ENCODE results near the gene OTUB2.

The OTUB2 gene

DNA sequence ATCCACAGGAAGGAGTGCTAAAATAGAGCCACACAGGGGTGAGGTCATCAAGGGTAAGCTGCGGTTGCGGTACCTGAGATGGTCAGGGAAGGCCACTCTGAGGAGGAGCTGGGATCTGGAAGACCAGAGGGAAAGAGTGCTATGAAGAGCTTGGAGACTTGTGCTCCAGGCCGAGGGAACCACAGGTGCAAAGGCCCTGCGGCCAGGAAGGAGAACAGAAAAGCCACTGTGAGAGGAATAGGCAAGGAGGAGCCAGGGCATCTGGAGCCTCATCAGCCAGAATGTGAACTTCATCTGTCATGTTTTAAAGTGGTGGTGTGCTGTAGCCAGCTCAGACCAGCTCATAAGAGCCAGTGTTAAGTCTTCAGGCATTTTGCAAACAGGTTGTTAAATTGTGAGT is 34.5 kb upstream of the OTUB2 start:
- no peak for DNase-seq
- no peak overlapping the region for H3K4me2 ChIP-seq (ENCODE audit: low read depth, low read length)

DNA sequence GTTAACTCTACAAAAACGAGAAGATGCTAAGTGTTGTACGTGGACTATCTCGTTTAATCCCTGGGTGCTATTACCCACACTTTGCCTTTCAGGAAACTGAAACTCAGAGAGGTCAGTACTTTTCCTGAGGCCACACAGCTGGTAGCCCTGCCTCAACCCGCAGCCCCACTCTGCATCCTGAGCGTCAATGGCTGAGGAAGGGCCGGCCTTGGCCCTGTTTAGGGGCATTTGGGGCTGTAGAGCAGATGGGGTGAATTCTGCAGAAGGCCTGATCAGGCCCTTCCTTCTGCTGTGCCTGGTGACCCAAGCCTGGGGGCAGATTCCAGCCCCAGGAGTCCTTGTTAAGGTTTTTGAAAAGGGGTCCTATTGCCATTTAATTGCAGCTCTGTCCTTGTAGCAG is 32.8 kb upstream of the OTUB2 start:
- H3K36me3 ChIP-seq (replicated peaks; ENCODE audit: insufficient read depth, low read length) = no peaks in the 10 kb centered on the region
- no peak for DNase-seq
- H3K27ac ChIP-seq (ENCODE audit: low read length) = no peak overlapping the region
- no peaks in the 10 kb centered on the region for H3K27me3 ChIP-seq (replicated peaks; ENCODE audit: insufficient read depth, low read length)
- H2AFZ ChIP-seq (ENCODE audit: low read length) = no peak overlapping the region
- H3K9me3 ChIP-seq (replicated peaks; ENCODE audit: insufficient read depth, low read length) = no peaks in the 10 kb centered on the region
- TF ChIP-seq EZH2phosphoT487 (IDR thresholded peaks at IDR 0.05; ENCODE audit: low read length) = no peak
- TF ChIP-seq, protein P1, sequence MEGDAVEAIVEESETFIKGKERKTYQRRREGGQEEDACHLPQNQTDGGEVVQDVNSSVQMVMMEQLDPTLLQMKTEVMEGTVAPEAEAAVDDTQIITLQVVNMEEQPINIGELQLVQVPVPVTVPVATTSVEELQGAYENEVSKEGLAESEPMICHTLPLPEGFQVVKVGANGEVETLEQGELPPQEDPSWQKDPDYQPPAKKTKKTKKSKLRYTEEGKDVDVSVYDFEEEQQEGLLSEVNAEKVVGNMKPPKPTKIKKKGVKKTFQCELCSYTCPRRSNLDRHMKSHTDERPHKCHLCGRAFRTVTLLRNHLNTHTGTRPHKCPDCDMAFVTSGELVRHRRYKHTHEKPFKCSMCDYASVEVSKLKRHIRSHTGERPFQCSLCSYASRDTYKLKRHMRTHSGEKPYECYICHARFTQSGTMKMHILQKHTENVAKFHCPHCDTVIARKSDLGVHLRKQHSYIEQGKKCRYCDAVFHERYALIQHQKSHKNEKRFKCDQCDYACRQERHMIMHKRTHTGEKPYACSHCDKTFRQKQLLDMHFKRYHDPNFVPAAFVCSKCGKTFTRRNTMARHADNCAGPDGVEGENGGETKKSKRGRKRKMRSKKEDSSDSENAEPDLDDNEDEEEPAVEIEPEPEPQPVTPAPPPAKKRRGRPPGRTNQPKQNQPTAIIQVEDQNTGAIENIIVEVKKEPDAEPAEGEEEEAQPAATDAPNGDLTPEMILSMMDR (IDR thresholded peaks at IDR 0.05; ENCODE audit: low read length) = no peak
- no peak for TF ChIP-seq EZH2 (optimal IDR thresholded peaks at IDR 0.05; ENCODE audit: low read depth, low read length)
- H3K9ac ChIP-seq (ENCODE audit: low read length) = no peak overlapping the region
- peaks cover 5% of the 10 kb centered on the region; the same call in 1 of the 2 replicates for H3K4me1 ChIP-seq (ENCODE audit: low read length)
- no peak overlapping the region for H3K4me2 ChIP-seq (ENCODE audit: low read depth, low read length)
- H3F3A ChIP-seq (ENCODE audit: insufficient read depth, low read length) = no peaks in the 10 kb centered on the region
- H3K9me2 ChIP-seq (replicated peaks; ENCODE audit: insufficient read depth, low read length) = no peaks in the 10 kb centered on the region
- H3K79me2 ChIP-seq (ENCODE audit: low read length) = no peaks in the 10 kb centered on the region
- H4K20me1 ChIP-seq (ENCODE audit: insufficient read depth, low read length) = no peaks in the 10 kb centered on the region
- no peak overlapping the region for H3K4me3 ChIP-seq (ENCODE audit: low read length)

More for the DNA sequence above, 34.5 kb upstream of the OTUB2 start:
- no peaks in the 10 kb centered on the region for H3K9me3 ChIP-seq (replicated peaks; ENCODE audit: insufficient read depth, low read length)
- H3K27me3 ChIP-seq (replicated peaks; ENCODE audit: insufficient read depth, low read length) = no peaks in the 10 kb centered on the region
- H3K4me3 ChIP-seq (ENCODE audit: low read length) = no peak overlapping the region
- H3K4me1 ChIP-seq (ENCODE audit: low read length) = peaks cover 5% of the 10 kb centered on the region; the same call in 1 of the 2 replicates
- H3K79me2 ChIP-seq (ENCODE audit: low read length) = no peaks in the 10 kb centered on the region
- TF ChIP-seq EZH2phosphoT487 (IDR thresholded peaks at IDR 0.05; ENCODE audit: low read length) = no peak
- no peak for TF ChIP-seq EZH2 (optimal IDR thresholded peaks at IDR 0.05; ENCODE audit: low read depth, low read length)
- TF ChIP-seq, protein P1 (IDR thresholded peaks at IDR 0.05; ENCODE audit: low read length) = no peak
- no peaks in the 10 kb centered on the region for H3K9me2 ChIP-seq (replicated peaks; ENCODE audit: insufficient read depth, low read length)
- H3K36me3 ChIP-seq (replicated peaks; ENCODE audit: insufficient read depth, low read length) = no peaks in the 10 kb centered on the region
- no peaks in the 10 kb centered on the region for H4K20me1 ChIP-seq (ENCODE audit: insufficient read depth, low read length)
- H3K9ac ChIP-seq (ENCODE audit: low read length) = no peak overlapping the region
- no peak overlapping the region for H2AFZ ChIP-seq (ENCODE audit: low read length)
- no peaks in the 10 kb centered on the region for H3F3A ChIP-seq (ENCODE audit: insufficient read depth, low read length)
- H3K27ac ChIP-seq (ENCODE audit: low read length) = no peak overlapping the region

DNA sequence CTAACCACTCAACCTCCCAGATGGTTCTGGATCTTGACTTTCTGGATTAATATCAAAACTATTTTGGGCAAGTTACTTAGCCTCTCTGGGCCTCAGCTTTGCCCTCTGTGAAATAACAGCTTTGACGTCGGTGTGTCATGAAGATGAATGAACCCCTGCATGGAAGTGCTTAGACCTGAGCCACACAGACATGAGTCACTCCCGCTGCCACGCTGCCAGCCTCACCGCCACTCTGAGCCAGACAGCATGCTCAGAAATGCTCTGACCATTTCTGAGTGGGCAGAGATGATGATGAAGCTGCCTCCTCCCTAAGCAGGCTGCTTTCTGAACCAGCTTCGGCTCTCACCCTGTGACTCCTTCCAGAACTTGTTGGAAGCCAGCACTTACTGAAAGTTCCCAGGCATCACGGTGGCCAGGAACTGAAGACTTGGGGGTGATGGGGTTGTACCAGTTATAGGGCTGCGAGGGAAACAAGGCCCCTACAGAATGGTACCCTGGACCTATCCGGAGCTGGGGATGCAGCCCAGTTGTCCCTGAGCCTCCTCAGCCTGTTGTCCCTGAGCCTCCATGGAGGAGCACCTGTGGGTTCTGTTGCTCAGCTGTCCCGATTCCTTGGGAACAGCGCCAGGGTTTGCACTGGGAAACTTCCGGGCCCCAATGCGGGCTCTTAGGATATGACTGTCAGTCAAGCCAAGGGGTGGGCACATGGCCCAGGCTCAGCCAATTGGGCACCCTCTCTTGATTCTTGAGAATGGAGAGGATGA is 31.0 kb upstream of the OTUB2 start:
- Histone ChIP-seq H3K9me2 (replicated peaks; ENCODE audit: insufficient read depth, low read length) (no peaks in the 10 kb centered on the region), H3K4me2 (ENCODE audit: low read depth, low read length) (no peak overlapping the region), H2AFZ (ENCODE audit: low read length) (no peak overlapping the region), H3F3A (ENCODE audit: insufficient read depth, low read length) (no peaks in the 10 kb centered on the region), H3K9ac (ENCODE audit: low read length) (no peak overlapping the region), H3K27ac (ENCODE audit: low read length) (no peak overlapping the region), H3K36me3 (replicated peaks; ENCODE audit: insufficient read depth, low read length) (no peaks in the 10 kb centered on the region), H3K4me1 (ENCODE audit: low read length) (peaks cover 5% of the 10 kb centered on the region; the same call in 1 of the 2 replicates), H3K79me2 (ENCODE audit: low read length) (no peaks in the 10 kb centered on the region), H3K27me3 (replicated peaks; ENCODE audit: insufficient read depth, low read length) (no peaks in the 10 kb centered on the region), H4K20me1 (ENCODE audit: insufficient read depth, low read length) (no peaks in the 10 kb centered on the region), H3K4me3 (ENCODE audit: low read length) (no peak overlapping the region), H3K9me3 (replicated peaks; ENCODE audit: insufficient read depth, low read length) (no peaks in the 10 kb centered on the region)
- DNase-seq = no peak
- no peak for TF ChIP-seq EZH2phosphoT487 (IDR thresholded peaks at IDR 0.05; ENCODE audit: low read length)
- no peak for TF ChIP-seq EZH2 (optimal IDR thresholded peaks at IDR 0.05; ENCODE audit: low read depth, low read length)
- TF ChIP-seq, protein P1 (IDR thresholded peaks at IDR 0.05; ENCODE audit: low read length) = no peak

All from MM.1S (cell line).